Activated CD4-positive, CD25-positive, alpha-beta regulatory T cell (primary cell): ENCODE results near the gene HTR3C.
"Not testable (repeated sequence)": the region's sequence is repeated elsewhere in the genome, so short reads cannot be mapped to it uniquely, and the experiment has no call there.

Experiments used
- DNase-seq, 4 experiments: peaks; one replicate each; lab custom pipeline; 2025; lab: John Stamatoyannopoulos, UW

Gene HTR3C

DNA sequence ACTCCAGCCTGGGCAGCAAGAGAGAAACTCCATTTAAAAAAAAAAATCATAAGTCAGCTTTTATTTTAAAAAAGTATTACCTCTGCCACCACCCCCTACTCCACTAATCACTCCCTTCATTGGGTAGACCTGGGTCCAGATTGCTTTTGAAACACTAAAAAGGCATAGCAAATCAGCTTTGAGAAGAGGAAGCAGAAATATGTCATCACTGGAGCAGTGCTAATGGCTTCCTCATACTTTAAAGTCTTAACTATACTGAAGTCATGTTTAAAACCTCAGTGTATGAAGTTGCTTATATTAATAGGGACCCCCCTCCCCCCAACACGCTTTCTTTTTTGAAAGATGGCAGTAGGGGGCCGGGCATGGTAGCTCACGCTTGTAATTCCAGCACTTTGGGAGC, 22.3 kb upstream of the HTR3C start:
- DNase-seq, result no peak

DNA sequence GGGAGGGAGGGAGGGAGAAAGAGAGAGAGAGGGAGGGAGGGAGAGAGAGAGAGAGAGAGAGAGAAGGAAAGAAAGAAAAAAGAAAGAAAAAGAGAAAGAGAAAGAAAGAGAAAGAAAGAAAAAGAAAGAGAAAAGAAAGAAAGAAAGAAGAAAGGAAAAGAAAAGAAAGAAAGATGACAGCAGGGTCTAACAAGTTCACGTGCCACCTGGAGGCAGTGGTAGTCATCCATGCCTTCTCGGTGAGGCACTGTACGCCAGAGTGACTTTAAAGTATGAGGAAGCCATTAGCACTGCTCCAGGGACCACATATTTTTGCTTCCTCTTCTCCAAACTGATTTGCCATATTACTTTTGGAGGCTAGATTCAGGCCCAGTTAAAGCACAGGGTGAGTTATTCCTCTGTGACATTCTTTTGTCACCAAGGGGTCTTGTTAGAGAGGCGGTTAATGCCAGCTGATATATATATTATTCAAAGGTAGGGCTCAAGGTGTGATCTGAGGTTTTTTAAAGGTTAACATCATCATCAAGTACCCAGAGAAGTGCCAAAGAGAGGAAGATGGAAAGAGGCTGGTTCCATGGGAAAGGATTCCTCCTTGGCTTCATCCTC, 21.6 kb upstream of the HTR3C start, which contains the start of gene HTR3D:
TSS of gene HTR3D (plus strand) at position 556 of the 606 bp plus-strand sequence. CDS start at position 556, 0 bp downstream.
- DNase-seq, result no peak

DNA sequence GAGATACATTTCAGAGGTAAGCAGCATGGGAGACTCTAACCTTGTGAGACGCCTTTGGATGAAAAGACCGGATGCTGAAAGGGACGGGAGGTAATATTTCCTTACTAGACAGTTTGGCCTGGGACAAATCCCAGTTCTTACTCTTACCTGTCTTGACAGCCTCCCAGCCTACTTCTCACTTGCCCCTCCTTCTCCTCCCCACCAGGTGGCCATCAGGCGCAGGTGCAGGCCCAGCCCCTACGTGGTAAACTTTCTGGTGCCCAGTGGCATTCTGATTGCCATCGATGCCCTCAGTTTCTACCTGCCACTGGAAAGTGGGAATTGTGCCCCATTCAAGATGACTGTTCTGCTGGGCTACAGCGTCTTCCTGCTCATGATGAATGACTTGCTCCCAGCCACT, 15.0 kb upstream of the HTR3C start:
- no peak for DNase-seq

DNA sequence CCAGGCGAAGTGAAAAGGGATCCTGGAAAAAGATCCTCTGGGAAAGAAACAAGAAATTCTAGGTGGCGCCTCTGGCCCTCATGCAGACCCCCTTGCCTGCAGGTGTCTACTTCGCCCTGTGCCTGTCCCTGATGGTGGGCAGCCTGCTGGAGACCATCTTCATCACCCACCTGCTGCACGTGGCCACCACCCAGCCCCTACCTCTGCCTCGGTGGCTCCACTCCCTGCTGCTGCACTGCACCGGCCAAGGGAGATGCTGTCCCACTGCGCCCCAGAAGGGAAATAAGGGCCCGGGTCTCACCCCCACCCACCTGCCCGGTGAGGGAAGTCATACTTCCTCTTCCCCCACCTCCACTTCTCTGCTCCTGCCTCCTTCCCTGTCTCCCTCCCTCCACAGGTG, 14.5 kb upstream of the HTR3C start:
- not testable (repeated sequence) for DNase-seq

DNA sequence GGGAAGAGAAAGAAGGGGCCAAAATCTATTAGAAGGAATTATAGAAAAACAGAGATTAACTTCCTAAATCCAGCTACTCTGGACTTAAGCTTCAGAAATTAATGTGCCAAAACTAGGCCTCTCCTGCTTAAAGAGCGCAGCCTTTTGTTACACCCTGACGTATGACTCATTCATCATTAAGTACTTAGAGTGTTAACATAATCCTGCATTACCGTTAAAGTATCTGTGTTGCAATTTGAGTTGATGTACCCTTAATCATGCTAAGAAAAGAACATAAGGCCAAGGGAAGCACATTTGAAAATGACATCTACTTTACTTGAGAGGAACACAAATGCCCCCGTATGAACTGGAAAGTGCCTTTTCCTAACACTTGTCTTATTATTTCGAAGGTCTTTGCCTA, 13.4 kb upstream of the HTR3C start:
- no peak for DNase-seq

DNA sequence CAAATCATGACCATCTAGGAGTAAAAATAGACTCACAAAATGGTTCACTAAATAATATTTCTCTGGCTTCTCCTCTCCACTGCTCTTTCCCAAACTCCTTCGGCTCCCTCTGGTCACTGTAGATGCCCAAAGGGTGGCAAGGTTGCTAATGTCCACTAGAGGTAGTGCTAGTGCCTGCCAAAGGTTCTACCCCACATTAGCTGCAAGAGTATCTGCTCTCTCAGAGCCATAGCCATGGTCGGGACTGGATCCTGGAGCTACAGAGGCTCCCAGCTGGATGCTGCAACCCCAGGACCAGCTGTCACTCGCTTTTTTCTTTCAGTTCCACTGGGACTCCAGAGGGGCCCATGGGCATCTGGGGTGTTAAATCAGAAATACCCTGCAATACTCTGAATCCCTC, 12.8 kb upstream of the HTR3C start:
- no peak for DNase-seq

DNA sequence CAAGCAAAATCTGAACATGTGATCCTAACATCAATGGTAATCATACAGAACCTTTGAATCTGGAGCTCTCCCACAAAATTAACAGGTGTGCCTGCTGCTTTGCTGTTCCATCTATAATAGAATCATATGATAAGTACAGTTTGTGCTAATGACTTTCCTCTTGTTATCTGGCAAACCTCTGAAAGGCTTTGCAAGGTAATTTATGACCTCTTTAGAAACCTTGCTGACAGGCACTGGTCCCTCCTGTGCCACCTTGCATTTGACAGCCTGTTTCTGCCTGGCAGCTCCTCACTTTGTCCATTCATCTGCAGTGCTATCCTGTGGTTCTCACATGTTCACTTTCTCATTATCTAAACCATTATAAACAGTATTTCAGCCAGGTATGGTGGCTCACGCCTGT, 10.2 kb upstream of the HTR3C start:
- no peak for DNase-seq

DNA sequence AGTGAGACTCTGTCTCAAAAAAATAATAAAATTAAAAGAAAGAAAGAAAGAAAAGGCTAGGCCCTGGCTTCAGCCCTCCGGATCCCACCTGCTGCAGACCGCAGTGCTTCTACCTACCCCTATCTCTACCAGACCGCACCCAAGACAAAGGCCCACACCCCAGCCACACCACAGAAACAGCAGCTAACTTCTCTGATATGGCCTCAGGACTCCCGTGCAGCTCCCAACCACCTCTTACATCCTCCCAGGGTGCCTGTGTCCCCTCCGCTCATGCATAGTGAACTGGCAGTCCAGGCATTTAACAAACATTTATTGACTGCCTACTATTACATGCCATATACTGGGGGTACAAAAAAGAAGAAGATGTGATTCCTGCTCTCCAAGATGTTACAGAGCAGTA, 6.9 kb upstream of the HTR3C start:
- DNase-seq, result no peak

DNA sequence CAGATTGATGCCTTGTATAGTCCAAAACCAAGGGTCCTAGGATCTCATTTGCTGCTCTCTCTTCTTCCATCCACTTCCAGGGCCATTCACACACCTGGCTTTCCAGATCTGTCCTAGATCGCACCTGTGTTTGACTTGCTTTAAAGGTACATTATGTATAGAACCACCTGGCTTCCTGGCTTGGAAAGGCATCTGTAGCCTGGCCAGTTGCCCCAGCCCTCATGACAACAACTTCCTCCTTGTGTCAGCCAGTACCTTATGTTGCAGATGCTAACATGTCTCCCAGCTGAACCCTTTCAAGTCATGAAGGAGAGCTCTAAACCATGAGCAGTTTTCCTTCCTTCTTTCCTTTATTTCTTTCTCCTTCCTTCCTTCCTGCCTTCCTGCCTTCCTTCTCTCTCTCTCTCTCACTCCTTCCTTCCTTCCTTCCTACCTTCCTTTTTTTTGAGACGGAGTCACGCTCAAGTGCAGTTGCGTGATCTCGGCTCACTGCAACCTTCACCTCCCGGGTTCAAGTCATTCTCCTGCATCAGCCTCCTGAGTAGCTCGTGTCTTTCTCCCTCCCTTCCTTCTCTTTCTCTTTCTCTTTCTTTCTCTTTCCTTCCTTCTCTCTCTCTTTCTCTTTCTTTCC, 2.5 kb upstream of the HTR3C start:
- no peak for DNase-seq

DNA sequence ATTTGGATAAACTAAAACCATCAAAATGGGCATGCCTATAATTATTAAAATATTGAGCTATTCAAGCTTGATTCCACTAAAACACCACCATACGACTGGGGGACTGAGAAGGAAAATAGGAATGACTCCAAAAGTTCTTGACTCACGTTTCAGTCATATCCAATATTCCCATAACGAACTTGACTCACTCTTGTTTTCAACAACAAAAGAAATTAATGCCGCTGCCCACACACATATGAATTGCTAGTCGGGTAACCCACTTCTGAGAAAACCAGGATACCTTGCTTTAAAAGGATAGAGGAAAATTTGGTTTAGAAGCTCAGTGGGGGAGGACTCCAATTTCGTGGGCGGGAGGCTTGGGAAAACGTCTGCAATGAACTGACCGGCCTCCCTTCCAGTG, 5.2 kb downstream of the HTR3C start:
- no peak for DNase-seq

DNA sequence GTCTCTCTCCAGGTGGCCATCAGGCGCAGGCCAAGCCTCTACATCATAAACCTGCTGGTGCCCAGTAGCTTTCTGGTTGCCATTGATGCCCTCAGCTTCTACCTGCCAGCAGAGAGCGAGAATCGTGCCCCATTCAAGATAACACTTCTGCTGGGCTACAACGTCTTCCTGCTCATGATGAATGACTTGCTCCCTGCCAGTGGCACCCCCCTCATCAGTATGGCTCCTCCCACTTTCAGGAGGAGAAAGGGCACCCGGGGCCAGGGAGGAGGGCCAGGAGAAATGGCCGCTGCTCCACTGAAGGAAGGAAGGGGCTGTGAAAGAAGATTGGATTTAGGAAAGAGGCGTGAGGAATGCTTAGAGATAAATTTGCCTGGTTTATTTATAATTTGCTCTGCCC, 6.6 kb downstream of the HTR3C start:
- DNase-seq, result no peak

DNA sequence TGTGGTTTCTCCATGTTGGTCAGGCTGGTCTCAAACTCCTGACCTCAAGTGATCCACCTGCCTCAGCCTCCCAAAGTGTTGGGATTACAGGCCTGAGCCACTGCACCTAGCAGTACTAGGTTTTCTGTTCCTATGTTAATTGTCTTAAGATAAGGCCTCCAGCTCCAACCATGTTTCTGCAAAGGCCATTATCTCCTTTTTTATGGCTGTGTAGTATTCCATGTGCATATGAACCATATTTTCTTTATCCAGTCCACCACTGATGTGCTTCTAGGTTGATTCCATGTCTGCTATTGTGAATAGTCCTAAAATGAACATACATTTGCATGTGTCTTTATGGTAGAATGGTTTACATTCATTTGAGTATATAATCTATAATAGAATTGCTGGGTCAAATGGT, 9.8 kb downstream of the HTR3C start:
- no peak for DNase-seq

DNA sequence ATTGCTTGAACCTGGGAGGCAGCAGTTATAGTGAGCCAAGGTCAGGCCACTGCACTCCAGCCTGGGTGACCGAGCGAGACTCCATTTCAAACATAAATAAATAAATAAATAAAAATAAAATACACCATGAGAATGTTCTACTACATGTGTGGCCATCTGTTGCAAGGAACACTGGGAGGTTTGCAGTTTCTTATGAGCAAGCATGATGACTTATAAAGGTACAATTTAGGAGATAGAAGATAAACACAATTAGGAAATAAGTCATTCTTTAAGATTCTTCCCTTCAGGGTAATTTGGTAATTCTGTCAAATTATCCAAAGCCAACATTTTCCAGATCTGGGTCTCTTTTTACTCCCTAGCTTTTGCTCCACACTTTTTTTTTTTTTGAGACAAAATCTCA, 13.4 kb downstream of the HTR3C start:
- no peak for DNase-seq

DNA sequence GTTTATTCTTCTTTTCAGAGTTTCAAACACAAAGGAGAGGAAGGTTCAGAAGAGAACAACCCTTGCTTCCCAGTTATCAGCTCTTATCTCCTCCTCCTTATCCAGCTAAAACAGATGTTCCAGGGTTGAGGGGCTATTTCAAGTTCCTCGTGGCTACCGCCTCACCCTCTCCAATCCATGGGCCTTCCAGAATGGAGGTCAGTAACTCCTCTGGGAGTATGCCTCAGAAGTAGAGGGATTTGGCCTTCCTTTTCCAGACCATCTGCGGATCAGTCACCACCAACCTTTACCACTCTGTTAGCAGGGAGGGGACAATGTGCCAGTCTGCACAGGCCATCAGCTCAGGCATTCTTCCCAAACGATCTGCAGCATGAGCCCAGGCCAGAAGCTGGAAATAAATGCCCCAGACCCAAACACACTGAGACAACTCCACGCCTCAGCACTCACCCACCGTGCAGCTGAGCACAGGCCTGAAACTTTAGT, 14.8 kb downstream of the HTR3C start:
- DNase-seq, result no peak

DNA sequence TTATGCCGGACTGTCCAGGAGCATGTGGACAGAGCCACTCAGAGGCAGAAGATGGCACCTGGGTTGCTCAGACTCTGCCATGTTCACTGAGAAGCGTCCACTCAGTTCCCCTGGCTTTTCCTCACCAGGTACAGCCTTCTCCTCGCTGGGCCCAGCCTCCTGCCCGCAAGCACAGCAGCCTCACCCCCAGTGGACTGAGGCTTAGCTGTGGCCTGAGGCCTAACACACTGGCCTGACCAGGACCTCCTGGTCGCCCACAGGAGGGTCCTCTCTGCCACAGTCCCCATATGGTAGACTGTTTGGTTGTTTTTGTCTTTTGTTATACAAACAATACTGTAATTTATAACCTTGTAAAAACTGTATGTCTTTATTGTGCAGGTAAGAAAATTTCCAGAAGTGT, 15.5 kb downstream of the HTR3C start:
- no peak for DNase-seq

DNA sequence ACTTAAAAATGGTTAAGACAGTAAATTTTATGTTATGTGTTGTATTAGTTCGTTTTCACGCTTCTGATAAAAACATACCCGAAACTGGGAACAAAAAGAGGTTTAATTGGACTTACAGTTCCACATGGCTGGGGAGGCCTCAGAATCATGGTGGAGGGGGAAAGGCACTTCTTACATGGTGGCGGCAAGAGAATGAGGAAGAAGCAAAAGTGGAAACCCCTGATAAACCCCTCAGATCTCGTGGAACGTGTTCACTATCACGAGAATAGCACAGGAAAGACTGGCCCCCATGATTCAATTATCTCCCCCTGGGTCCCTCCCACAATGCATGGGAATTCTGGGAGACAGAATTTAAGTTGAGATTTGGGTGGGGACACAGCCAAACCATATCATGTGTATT, 18.3 kb downstream of the HTR3C start:
- DNase-seq, result not testable (repeated sequence)

DNA sequence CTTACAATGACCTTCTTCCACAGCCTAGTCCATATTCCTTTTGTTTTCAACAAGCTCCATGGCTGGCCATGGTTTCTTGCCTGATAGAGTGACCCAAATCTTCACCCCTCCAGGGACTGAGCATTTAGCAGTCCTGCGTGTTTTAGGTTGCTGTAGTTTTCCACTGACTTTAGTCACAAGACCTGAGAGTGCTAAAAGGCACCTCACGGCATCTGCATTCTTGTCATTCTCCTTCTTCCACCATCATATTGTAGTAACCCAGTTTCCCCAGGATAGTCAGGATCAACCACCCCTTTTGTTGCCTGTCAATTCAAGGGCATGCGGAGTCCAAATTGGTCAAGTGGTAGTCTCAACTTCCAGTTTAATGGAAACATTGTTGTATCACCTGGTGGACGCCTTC, 20.8 kb downstream of the HTR3C start:
- no peak for DNase-seq

DNA sequence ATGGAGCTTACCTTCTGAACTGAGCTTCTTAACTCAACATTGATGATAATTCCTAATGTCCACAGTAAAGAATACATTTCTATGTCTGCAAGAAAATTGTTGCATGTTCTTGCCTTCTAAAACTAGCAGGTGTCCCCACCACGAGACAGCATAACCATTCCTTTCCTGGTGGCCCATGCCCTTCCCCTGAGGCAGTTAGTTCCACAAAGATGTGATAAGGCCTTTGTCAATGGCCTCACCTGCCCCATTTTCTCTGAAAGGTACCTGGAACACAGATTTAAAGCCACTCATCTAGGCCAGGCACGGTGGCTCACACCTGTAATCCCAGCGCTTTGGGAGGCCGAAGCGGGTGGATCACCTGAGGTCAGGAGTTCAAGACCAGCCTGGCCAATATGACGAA, 23.1 kb downstream of the HTR3C start:
- no peak for DNase-seq

DNA sequence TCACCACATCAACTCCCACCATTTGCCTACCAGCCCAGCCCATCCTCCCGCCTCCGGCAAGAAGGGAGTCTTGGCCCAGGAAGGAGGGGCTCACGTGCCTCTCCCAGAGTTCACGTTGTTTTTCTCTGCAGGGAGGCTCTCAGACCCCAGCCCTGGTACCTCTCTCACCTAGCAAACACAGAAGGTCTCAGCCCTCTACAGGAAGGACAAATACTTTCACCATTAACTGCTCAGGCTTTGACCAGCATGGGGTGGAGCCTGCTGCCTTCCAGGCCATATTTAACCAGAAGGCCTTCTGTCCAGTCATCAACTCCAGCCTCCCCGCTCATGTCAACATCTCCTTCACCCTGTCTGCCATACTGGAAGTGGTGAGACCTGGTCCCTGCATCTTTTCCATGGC, 25.0 kb downstream of the HTR3C start:
- DNase-seq, result no peak

DNA sequence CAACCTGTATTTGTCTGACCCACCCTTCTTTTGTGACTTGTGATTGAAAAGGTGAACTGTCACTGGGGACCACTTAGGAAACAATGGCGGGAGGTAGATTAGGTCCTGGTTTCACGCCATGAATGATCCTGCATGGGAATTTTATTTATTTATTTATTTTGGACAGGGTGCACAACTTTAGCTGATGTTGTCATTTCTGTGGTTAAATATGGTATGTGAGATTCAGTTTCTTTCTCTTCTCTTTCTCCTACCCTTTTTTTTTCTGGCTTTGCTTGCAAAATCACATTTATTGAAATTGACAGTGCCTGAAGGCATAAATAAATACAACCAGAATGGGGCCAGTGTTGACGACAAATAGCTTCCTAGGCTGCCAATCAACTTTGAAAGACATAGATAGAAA, 26.0 kb downstream of the HTR3C start:
- DNase-seq, result no peak

DNA sequence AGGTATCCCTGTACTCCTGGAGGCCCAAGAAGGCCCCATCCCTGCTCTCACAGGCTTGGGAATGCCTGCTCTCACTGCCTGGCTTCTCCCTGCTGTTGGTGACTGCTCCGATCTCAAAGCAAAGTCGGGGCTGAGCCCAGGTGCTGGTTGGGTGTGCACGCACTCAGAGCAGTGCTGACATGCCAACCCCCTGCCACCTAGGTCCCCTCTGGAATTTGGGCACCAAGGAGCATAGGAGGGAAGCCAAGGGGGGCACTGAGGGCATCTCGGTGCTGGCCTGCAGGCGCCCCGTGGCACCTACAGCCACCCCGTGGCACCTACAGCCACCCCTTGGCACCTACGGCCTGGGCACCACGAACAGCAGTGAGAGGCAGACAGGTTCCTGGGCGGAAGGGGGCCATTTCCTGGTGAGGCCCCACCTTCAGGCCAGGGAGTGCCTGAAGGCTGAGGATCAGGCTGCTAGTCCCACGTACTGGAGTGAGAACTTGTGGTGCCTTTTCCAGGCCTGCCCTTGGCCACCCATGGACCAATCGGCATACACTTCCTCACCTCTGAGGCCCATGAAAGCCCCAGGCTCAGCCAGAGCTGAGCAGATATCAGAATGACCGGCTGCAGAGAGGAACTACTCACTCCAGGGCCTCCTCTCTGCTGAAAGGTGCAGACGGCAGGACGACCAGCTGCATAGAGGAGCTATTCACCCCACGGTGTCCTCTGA, 28.4 kb downstream of the HTR3C start:
- no peak for DNase-seq

DNA sequence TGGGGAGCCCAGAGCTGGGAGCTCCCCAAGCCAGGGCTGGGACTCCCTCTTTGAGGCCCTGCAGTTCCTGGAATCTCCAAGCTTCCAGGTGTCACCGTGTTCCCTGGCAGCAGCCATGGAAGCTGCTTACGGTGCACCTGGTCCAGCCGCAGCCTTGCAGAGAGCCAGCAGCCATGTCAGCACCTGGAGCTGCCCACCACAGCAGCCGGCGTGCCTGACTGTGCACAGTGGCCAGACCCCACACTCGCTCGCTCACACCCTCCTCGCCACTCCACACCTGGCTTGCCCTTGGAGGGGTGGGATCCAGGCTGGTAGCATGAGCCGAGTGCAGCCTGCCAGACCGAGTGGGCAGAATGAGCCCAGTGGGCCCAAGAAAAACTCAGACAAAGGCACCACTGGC, 29.2 kb downstream of the HTR3C start:
- DNase-seq, result no peak

DNA sequence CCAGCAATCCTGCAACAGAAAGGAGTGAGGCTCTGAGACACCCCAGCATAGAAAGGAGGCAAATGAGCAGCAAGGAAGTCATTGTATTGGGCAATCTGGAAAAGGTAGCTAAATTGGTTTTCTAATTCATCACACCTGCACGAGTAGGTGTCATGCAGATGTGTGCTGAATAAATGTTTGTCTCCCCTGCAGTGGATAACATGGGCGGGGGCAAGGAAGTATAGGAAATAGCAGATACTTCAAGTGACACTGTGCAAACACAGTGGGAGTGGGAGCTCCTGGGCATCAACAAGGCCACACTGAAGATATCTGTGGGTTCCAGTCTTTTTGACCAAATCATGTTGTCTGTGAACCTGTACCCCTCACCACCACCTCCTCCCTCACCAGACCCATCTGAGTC, 29.6 kb downstream of the HTR3C start:
- DNase-seq, result no peak
